Effector memory CD4-positive, alpha-beta T cell (primary cell): ENCODE results near the gene MARK1.

ENCODE experiments used
- DNase-seq, 3 donors: peaks; one replicate each; pipeline ENCODE4 v3.0.0-alpha.2; 2020
- H3K27ac ChIP-seq: 2 replicates; pipeline ENCODE4 v1.7.0; 2013; ENCODE audit warnings: mild to moderate bottlenecking, low read length, moderate library complexity; ENCODE audit not compliant: insufficient read depth, poor library complexity, severe bottlenecking
- H3K27me3 ChIP-seq: replicated peaks from 2 replicates; pipeline ENCODE4 v1.7.0; 2013; ENCODE audit warnings: mild to moderate bottlenecking, low read length; ENCODE audit not compliant: insufficient read depth, control insufficient read depth, poor library complexity, severe bottlenecking
- H3K36me3 ChIP-seq: 2 replicates; pipeline ENCODE4 v1.7.0; 2013; ENCODE audit warnings: mild to moderate bottlenecking, low read length, moderate library complexity; ENCODE audit not compliant: control insufficient read depth, insufficient read depth
- H3K4me1 ChIP-seq: 2 replicates; pipeline ENCODE4 v1.7.0; 2013; ENCODE audit warnings: low read length, mild to moderate bottlenecking; ENCODE audit not compliant: control insufficient read depth, insufficient read depth, poor library complexity, severe bottlenecking
- H3K4me3 ChIP-seq: 2 replicates; pipeline ENCODE4 v1.7.0; 2013; ENCODE audit warnings: low read length, low read depth, mild to moderate bottlenecking; ENCODE audit not compliant: insufficient read depth, poor library complexity, severe bottlenecking
- H3K9me3 ChIP-seq: 2 replicates; pipeline ENCODE4 v1.7.0; 2013; ENCODE audit warnings: mild to moderate bottlenecking, low read length, moderate library complexity; ENCODE audit not compliant: control insufficient read depth

MARK1 gene

DNA sequence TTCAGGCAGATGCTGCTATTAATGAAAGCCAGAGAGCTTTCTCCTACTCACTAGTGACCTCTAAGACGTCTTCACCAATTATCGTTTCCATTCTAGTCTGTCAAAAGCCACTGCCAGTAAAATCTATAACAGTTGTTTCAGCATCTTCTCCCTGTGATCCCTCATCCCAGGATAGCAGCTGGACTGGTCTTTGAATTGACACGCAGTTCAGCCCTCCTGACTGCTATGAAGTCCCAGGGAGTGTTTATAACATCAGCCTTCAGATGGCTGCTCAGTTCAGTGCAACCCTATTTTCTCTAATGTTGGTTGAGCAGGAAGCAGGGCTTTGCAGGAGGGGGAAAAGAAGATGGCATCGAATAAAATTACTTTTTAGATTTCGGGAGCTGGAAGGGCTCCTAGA lies 23.6 kb upstream of the MARK1 start:
- Histone ChIP-seq H3K27ac (no peak overlapping the region), H3K9me3 (no peaks in the 10 kb centered on the region), H3K4me1 (no peaks in the 10 kb centered on the region), H3K4me3 (no peak overlapping the region), H3K36me3 (no peaks in the 10 kb centered on the region), H3K27me3 (no peaks in the 10 kb centered on the region)
- no peak for DNase-seq

- no peak for DNase-seq
- Histone ChIP-seq H3K4me3 (no peak overlapping the region), H3K36me3 (no peaks in the 10 kb centered on the region), H3K27me3 (no peaks in the 10 kb centered on the region), H3K27ac (no peak overlapping the region), H3K9me3 (no peaks in the 10 kb centered on the region), H3K4me1 (no peaks in the 10 kb centered on the region)
Observed at GRCh38 chr1:220507085-220507484, 20.9 kb upstream of the MARK1 start.

GRCh38 chr1:220511179-220511578 lies 16.8 kb upstream of the MARK1 start:
- Histone ChIP-seq H3K9me3 (no peaks in the 10 kb centered on the region), H3K4me3 (no peak overlapping the region), H3K4me1 (no peaks in the 10 kb centered on the region), H3K36me3 (no peaks in the 10 kb centered on the region), H3K27me3 (no peaks in the 10 kb centered on the region), H3K27ac (no peak overlapping the region)
- no peak for DNase-seq

- Histone ChIP-seq H3K27ac (no peak overlapping the region), H3K36me3 (no peaks in the 10 kb centered on the region), H3K4me1 (no peaks in the 10 kb centered on the region), H3K4me3 (no peak overlapping the region), H3K9me3 (no peaks in the 10 kb centered on the region), H3K27me3 (no peaks in the 10 kb centered on the region)
- DNase-seq: no peak
Observed at GRCh38 chr1:220511785-220512184, 16.2 kb upstream of the MARK1 start.

- Histone ChIP-seq H3K36me3 (no peaks in the 10 kb centered on the region), H3K27me3 (no peaks in the 10 kb centered on the region)
- DNase-seq: no peak
Observed at GRCh38 chr1:220513834-220514233, 14.1 kb upstream of the MARK1 start.

DNA sequence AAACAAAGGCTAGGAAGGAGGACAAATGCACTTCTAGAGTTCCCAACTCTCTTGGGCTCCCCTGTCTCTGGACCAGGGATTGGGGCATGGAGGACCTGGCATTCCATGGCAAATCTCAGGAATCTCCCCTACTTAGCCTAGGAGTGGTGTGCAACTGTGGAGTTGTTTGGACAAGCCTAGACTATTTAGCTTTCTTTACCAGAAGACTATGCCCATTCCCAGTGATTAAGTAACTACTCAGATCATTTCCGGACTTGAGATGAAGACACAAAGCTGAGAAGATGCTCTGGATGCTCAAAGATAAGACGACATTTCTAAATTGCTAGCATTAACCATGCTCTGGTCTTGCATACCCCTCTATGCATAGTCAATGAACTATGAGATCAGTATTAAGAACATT lies 13.7 kb upstream of the MARK1 start:
- no peaks in the 10 kb centered on the region for H3K27me3 ChIP-seq
- H3K27ac ChIP-seq: no peak overlapping the region
- H3K4me1 ChIP-seq: no peaks in the 10 kb centered on the region
- H3K9me3 ChIP-seq: no peaks in the 10 kb centered on the region
- DNase-seq: no peak
- no peaks in the 10 kb centered on the region for H3K36me3 ChIP-seq
- H3K4me3 ChIP-seq: no peak overlapping the region

More at GRCh38 chr1:220513834-220514233, 14.1 kb upstream of the MARK1 start:
- Histone ChIP-seq H3K4me3 (no peak overlapping the region), H3K9me3 (no peaks in the 10 kb centered on the region), H3K27ac (no peak overlapping the region), H3K4me1 (no peaks in the 10 kb centered on the region)

- Histone ChIP-seq H3K27ac (no peak overlapping the region), H3K9me3 (no peaks in the 10 kb centered on the region), H3K27me3 (no peaks in the 10 kb centered on the region), H3K36me3 (no peaks in the 10 kb centered on the region), H3K4me1 (no peaks in the 10 kb centered on the region), H3K4me3 (no peak overlapping the region)
- no peak for DNase-seq
Observed at GRCh38 chr1:220516014-220516721, 11.8 kb upstream of the MARK1 start.

- no peak overlapping the region for H3K27ac ChIP-seq
- H3K36me3 ChIP-seq: no peaks in the 10 kb centered on the region
- no peaks in the 10 kb centered on the region for H3K9me3 ChIP-seq
- no peak overlapping the region for H3K4me3 ChIP-seq
- H3K4me1 ChIP-seq: no peaks in the 10 kb centered on the region
- no peak for DNase-seq
- H3K27me3 ChIP-seq: no peaks in the 10 kb centered on the region
Observed at GRCh38 chr1:220516722-220517042, 11.3 kb upstream of the MARK1 start.

DNA sequence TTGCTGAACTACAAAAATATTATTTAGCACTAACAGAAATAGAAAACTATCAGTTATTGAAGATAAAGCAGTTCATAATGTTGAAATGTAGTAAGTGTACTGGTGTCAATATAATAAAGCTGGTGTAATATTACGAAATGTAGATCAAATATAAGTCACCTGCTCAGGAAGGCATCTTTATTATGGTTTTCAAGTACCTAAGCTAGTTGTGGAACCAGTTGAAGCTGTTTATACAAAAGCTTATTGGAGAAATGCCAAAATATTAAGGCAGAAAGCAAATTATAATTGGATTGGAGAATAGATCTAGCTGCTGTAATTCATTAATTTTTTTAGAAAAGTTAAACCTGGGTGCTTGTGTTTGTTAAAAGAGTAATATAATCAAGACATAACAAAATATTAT lies 6.2 kb upstream of the MARK1 start:
- H3K4me1 ChIP-seq: no peaks in the 10 kb centered on the region
- H3K27ac ChIP-seq: no peak overlapping the region
- H3K9me3 ChIP-seq: no peaks in the 10 kb centered on the region
- H3K4me3 ChIP-seq: no peak overlapping the region
- no peak for DNase-seq
- H3K36me3 ChIP-seq: no peaks in the 10 kb centered on the region
- no peaks in the 10 kb centered on the region for H3K27me3 ChIP-seq

GRCh38 chr1:220526294-220526693 lies 1.6 kb upstream of the MARK1 start:
- DNase-seq: no peak
- Histone ChIP-seq H3K27ac (no peak overlapping the region), H3K9me3 (no peaks in the 10 kb centered on the region), H3K4me1 (peaks cover 16% of the 10 kb centered on the region), H3K27me3 (peaks cover 18% of the 10 kb centered on the region), H3K36me3 (no peaks in the 10 kb centered on the region), H3K4me3 (no peak overlapping the region)
